K562 (cell line): Measurements from ENCODE around the gene SETD7.

Experiments used
- CREB1 ChIP-seq, 2 experiments: sonication (generic) in 1 of 2; formaldehyde crosslinking in 1 of 2; IDR thresholded peaks; 2 replicates each; pipeline versions ENCODE4 v1.6.1 to v1.8.0; 2012 to 2022; ENCODE audit warnings: inconsistent platforms in 1 of 2, mild to moderate bottlenecking in 1 of 2, missing genetic modification reagents in 1 of 2, moderate library complexity in 1 of 2
- CTCF ChIP-seq, 3 experiments: IDR thresholded peaks in 2 of 3; conservative IDR thresholded peaks in 1 of 3; 2 replicates each; pipeline ENCODE4 v1.5.1; 2011 to 2012; ENCODE audit warnings: low read length in 3 of 3, mild to moderate bottlenecking in 3 of 3, control low read depth in 2 of 3, improper control_type of control experiment in 1 of 3, inconsistent platforms in 1 of 3, low read depth in 1 of 3, mixed read lengths in 1 of 3, moderate library complexity in 1 of 3; ENCODE audit not compliant: insufficient read depth in 2 of 3
- DPF2 ChIP-seq: fragments of 450-650 bp; IDR thresholded peaks from 2 replicates; pipeline ENCODE4 v1.6.1; 2016
- RBFOX2 ChIP-seq: fragments of 200-400 bp; formaldehyde crosslinking; IDR thresholded peaks from 2 replicates; pipeline ENCODE4 v1.6.1; 2017; ENCODE audit warnings: low read depth, mild to moderate bottlenecking, low read length, moderate library complexity

GRCh38 chr4:139537292-139537691 is 18.7 kb downstream of the SETD7 start:
- no peak for TF ChIP-seq DPF2
- no peak for TF ChIP-seq CTCF (IDR thresholded peaks at IDR 0.05 in 2 of 3, conservative IDR thresholded peaks at IDR 0.05 in 1 of 3; ENCODE audit: insufficient read depth in 2 of 3, low read depth in 1 of 3, low read length in 3 of 3)
- TF ChIP-seq CREB1 (IDR thresholded peaks at IDR 0.05), result no peak
- TF ChIP-seq CREB1 (CRISPR knock-in tag; IDR thresholded peaks at IDR 0.05), result no peak
- TF ChIP-seq RBFOX2, result no peak
